Thyroid gland (tissue), 4 donors: ENCODE data around the gene MAD1L1.

Experiments used
- CTCF ChIP-seq, 6 experiments: fragments of 200-600 bp in 3 of 6; fragments of 450-650 bp in 3 of 6; sonication (generic) in 3 of 6; IDR thresholded peaks; one replicate each; pipeline ENCODE4 v1.5.1; 2016 to 2019; ENCODE audit warnings: antibody characterized with exemption in 6 of 6, mild to moderate bottlenecking in 2 of 6, inconsistent platforms in 1 of 6, moderate library complexity in 1 of 6
- POLR2A ChIP-seq, 2 donors: fragments of 450-650 bp; IDR thresholded peaks; one replicate each; pipeline ENCODE4 v1.6.1; 2017; ENCODE audit warnings: antibody characterized with exemption in 2 of 2, mild to moderate bottlenecking in 2 of 2, moderate library complexity in 1 of 2

- TF ChIP-seq CTCF (IDR thresholded peaks at IDR 0.05) (no peak), POLR2A (IDR thresholded peaks at IDR 0.05) (no peak)
Observed at GRCh38 chr7:2148814-2149213, 83.9 kb downstream of the MAD1L1 start.
